PC-9 (cell line): ENCODE data around the gene CCDC201.

Experiments
- EZH2 ChIP-seq: fragments of 200-600 bp; sonication (generic); IDR thresholded peaks from 2 replicates; pipeline ENCODE4 v1.8.0; 2017; ENCODE audit warnings: antibody characterized with exemption, low read depth
- TF ChIP-seq, protein P1 (sequence below): fragments of 200-600 bp; sonication (generic); conservative IDR thresholded peaks from 2 replicates; pipeline ENCODE4 v1.6.1; 2017; ENCODE audit warnings: mixed run types, antibody characterized with exemption, mild to moderate bottlenecking, moderate library complexity

GRCh38 chr7:45812946-45813345 is 59.9 kb downstream of the CCDC201 start:
- no peak for TF ChIP-seq EZH2
- TF ChIP-seq, protein P1, sequence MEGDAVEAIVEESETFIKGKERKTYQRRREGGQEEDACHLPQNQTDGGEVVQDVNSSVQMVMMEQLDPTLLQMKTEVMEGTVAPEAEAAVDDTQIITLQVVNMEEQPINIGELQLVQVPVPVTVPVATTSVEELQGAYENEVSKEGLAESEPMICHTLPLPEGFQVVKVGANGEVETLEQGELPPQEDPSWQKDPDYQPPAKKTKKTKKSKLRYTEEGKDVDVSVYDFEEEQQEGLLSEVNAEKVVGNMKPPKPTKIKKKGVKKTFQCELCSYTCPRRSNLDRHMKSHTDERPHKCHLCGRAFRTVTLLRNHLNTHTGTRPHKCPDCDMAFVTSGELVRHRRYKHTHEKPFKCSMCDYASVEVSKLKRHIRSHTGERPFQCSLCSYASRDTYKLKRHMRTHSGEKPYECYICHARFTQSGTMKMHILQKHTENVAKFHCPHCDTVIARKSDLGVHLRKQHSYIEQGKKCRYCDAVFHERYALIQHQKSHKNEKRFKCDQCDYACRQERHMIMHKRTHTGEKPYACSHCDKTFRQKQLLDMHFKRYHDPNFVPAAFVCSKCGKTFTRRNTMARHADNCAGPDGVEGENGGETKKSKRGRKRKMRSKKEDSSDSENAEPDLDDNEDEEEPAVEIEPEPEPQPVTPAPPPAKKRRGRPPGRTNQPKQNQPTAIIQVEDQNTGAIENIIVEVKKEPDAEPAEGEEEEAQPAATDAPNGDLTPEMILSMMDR, result no peak
